ENCODE results near the gene DIPK2B. TPM values are rescaled to one million over a fixed set of nuclear protein-coding genes. Genes with fewer than 3 reads are reported as not detected.

DIPK2B gene
- total RNA-seq, 1 donor from 2014 or later: not detected

GRCh38 chrX:45172890-45173289 is 27.8 kb downstream of the DIPK2B start:
- no peaks in the 10 kb centered on the region for H3K4me1 Mint-ChIP-seq
- Histone ChIP-seq H3K79me2 (ENCODE audit: low read depth) (no peaks in the 10 kb centered on the region), H3K9ac (no peak overlapping the region), H3K36me3 (no peaks in the 10 kb centered on the region), H3K27me3 (no peaks in the 10 kb centered on the region), H4K20me1 (ENCODE audit: low read depth) (no peaks in the 10 kb centered on the region), H3K4me2 (no peak overlapping the region), H3K4me3 (no peak overlapping the region), H3K9me3 (ENCODE audit: low read depth) (no peaks in the 10 kb centered on the region), H3K27ac (no peak overlapping the region), H3K4me1 (no peaks in the 10 kb centered on the region), H3F3A (ENCODE audit: low read depth) (no peaks in the 10 kb centered on the region), H2AFZ (replicated peaks) (no peak overlapping the region)
- H3K27ac Mint-ChIP-seq: no peak overlapping the region
- no peaks in the 10 kb centered on the region for H3K27me3 Mint-ChIP-seq (ENCODE audit: insufficient read depth, low read depth)
- peaks cover 7% of the 10 kb centered on the region for H3K9me3 Mint-ChIP-seq
- H3K4me3 Mint-ChIP-seq: no peak overlapping the region
- DNase-seq (ENCODE audit: low spot score): no peak
- no peaks in the 10 kb centered on the region for H3K36me3 Mint-ChIP-seq
- TF ChIP-seq CTCF (IDR thresholded peaks at IDR 0.05): no peak
- TF ChIP-seq EZH2phosphoT487 (IDR thresholded peaks at IDR 0.05): no peak
- TF ChIP-seq EZH2 (IDR thresholded peaks at IDR 0.05): no peak

GRCh38 chrX:45166781-45167180 is 33.9 kb downstream of the DIPK2B start:
- Mint-ChIP-seq H3K27me3 (ENCODE audit: insufficient read depth, low read depth) (peaks cover 4% of the 10 kb centered on the region), H3K27ac (no peak overlapping the region), H3K4me1 (no peaks in the 10 kb centered on the region), H3K4me3 (no peak overlapping the region), H3K9me3 (peaks cover 5% of the 10 kb centered on the region), H3K36me3 (no peaks in the 10 kb centered on the region)
- TF ChIP-seq EZH2 (IDR thresholded peaks at IDR 0.05) (no peak), CTCF (IDR thresholded peaks at IDR 0.05) (no peak)
- no peaks in the 10 kb centered on the region for H3K9me3 ChIP-seq (ENCODE audit: low read depth)
- H3K79me2 ChIP-seq (ENCODE audit: low read depth): no peaks in the 10 kb centered on the region
- H3F3A ChIP-seq (ENCODE audit: low read depth): no peaks in the 10 kb centered on the region
- no peak overlapping the region for H2AFZ ChIP-seq (replicated peaks)
- no peaks in the 10 kb centered on the region for H3K27me3 ChIP-seq
- H3K4me2 ChIP-seq: no peak overlapping the region
- no peaks in the 10 kb centered on the region for H3K4me1 ChIP-seq
- H3K27ac ChIP-seq: no peak overlapping the region
- H3K9ac ChIP-seq: no peak overlapping the region
- DNase-seq (ENCODE audit: low spot score): no peak
- H3K4me3 ChIP-seq: no peak overlapping the region
- no peaks in the 10 kb centered on the region for H3K36me3 ChIP-seq
- no peaks in the 10 kb centered on the region for H4K20me1 ChIP-seq (ENCODE audit: low read depth)

GRCh38 chrX:45165726-45166125 is 35.0 kb downstream of the DIPK2B start:
- Histone ChIP-seq H3K27ac (no peak overlapping the region), H2AFZ (replicated peaks) (no peak overlapping the region), H3K4me3 (no peak overlapping the region), H3K4me1 (no peaks in the 10 kb centered on the region), H3K36me3 (no peaks in the 10 kb centered on the region), H3F3A (ENCODE audit: low read depth) (no peaks in the 10 kb centered on the region), H3K9me3 (ENCODE audit: low read depth) (no peaks in the 10 kb centered on the region), H3K9ac (no peak overlapping the region), H3K27me3 (no peaks in the 10 kb centered on the region), H4K20me1 (ENCODE audit: low read depth) (no peaks in the 10 kb centered on the region), H3K79me2 (ENCODE audit: low read depth) (no peaks in the 10 kb centered on the region), H3K4me2 (no peak overlapping the region)
- H3K4me3 Mint-ChIP-seq: no peak overlapping the region
- TF ChIP-seq EZH2 (IDR thresholded peaks at IDR 0.05): no peak
- no peak for TF ChIP-seq CTCF (IDR thresholded peaks at IDR 0.05)
- DNase-seq (ENCODE audit: low spot score): no peak
- no peaks in the 10 kb centered on the region for H3K4me1 Mint-ChIP-seq
- no peaks in the 10 kb centered on the region for H3K36me3 Mint-ChIP-seq
- H3K27ac Mint-ChIP-seq: no peak overlapping the region
- H3K27me3 Mint-ChIP-seq (ENCODE audit: insufficient read depth, low read depth): peaks cover 4% of the 10 kb centered on the region
- H3K9me3 Mint-ChIP-seq: peaks cover 9% of the 10 kb centered on the region

- Histone ChIP-seq H3K4me2 (no peak overlapping the region), H4K20me1 (ENCODE audit: low read depth) (no peaks in the 10 kb centered on the region), H3F3A (ENCODE audit: low read depth) (no peaks in the 10 kb centered on the region), H3K9ac (no peak overlapping the region), H3K4me3 (no peak overlapping the region), H3K79me2 (ENCODE audit: low read depth) (no peaks in the 10 kb centered on the region), H2AFZ (replicated peaks) (no peak overlapping the region), H3K27me3 (no peaks in the 10 kb centered on the region), H3K4me1 (no peaks in the 10 kb centered on the region), H3K27ac (no peak overlapping the region), H3K36me3 (no peaks in the 10 kb centered on the region), H3K9me3 (ENCODE audit: low read depth) (peaks cover 5% of the 10 kb centered on the region)
- Mint-ChIP-seq H3K4me1 (no peaks in the 10 kb centered on the region), H3K27me3 (ENCODE audit: insufficient read depth, low read depth) (peaks cover 6% of the 10 kb centered on the region), H3K36me3 (no peaks in the 10 kb centered on the region), H3K4me3 (no peak overlapping the region), H3K27ac (no peak overlapping the region), H3K9me3 (peaks cover 13% of the 10 kb centered on the region)
- no peak for DNase-seq (ENCODE audit: low spot score)
- TF ChIP-seq EZH2phosphoT487 (IDR thresholded peaks at IDR 0.05): no peak
- TF ChIP-seq CTCF (IDR thresholded peaks at IDR 0.05): no peak
- no peak for TF ChIP-seq EZH2 (IDR thresholded peaks at IDR 0.05)
Measured at GRCh38 chrX:45164995-45165394, 35.7 kb downstream of the DIPK2B start.

All from neural progenitor cell (in vitro differentiated cells).